WTC11 (cell line): ENCODE measurements around the gene ARHGAP30.

Experiments
- CBFB ChIP-seq: sonication (generic); formaldehyde crosslinking; IDR thresholded peaks from 2 replicates; pipeline ENCODE4 v1.8.1; 2022; ENCODE audit warnings: mild to moderate bottlenecking, low read depth, missing genetic modification reagents
- NR2C2 ChIP-seq: sonication (generic); formaldehyde crosslinking; IDR thresholded peaks from 2 replicates; pipeline ENCODE4 v1.8.0; 2022; ENCODE audit warnings: mild to moderate bottlenecking, missing genetic modification reagents
- RELA ChIP-seq: sonication (generic); formaldehyde crosslinking; IDR thresholded peaks from 2 replicates; pipeline ENCODE4 v1.8.1; 2022; ENCODE audit warnings: missing genetic modification reagents, mild to moderate bottlenecking, borderline replicate concordance
- SP1 ChIP-seq: sonication (generic); formaldehyde crosslinking; conservative IDR thresholded peaks from 2 replicates; pipeline ENCODE4 v1.8.1; 2022; ENCODE audit warnings: missing genetic modification reagents
- ZNF232 ChIP-seq: sonication (generic); formaldehyde crosslinking; IDR thresholded peaks from 2 replicates; pipeline ENCODE4 v1.8.0; 2022; ENCODE audit warnings: mild to moderate bottlenecking, missing genetic modification reagents
- TF ChIP-seq, protein P1 (sequence below): sonication (generic); formaldehyde crosslinking; IDR thresholded peaks from 2 replicates; pipeline ENCODE4 v1.8.0; 2023; ENCODE audit warnings: missing genetic modification reagents, mild to moderate bottlenecking, borderline replicate concordance
- TF ChIP-seq, protein P2 (sequence below): sonication (generic); formaldehyde crosslinking; IDR thresholded peaks from 2 replicates; pipeline ENCODE4 v1.8.1; 2022; ENCODE audit warnings: mild to moderate bottlenecking, missing genetic modification reagents, moderate library complexity, borderline replicate concordance
- TF ChIP-seq, protein P3 (sequence below): sonication (generic); formaldehyde crosslinking; conservative IDR thresholded peaks from 2 replicates; pipeline ENCODE4 v1.8.1; 2022; ENCODE audit warnings: mild to moderate bottlenecking, missing genetic modification reagents
- TF ChIP-seq, protein P4 (sequence below): fragments of 200-600 bp; IDR thresholded peaks from 2 replicates; pipeline ENCODE4 v1.8.0; 2022; ENCODE audit warnings: antibody characterized with exemption
- TF ChIP-seq, protein P5 (sequence below): sonication (generic); formaldehyde crosslinking; IDR thresholded peaks from 2 replicates; pipeline ENCODE4 v1.8.1; 2023; ENCODE audit warnings: mild to moderate bottlenecking, missing genetic modification reagents, borderline replicate concordance
- TF ChIP-seq, protein P6 (sequence below): sonication (generic); formaldehyde crosslinking; IDR thresholded peaks from 2 replicates; pipeline ENCODE4 v1.8.0; 2022; ENCODE audit warnings: missing genetic modification reagents

DNA sequence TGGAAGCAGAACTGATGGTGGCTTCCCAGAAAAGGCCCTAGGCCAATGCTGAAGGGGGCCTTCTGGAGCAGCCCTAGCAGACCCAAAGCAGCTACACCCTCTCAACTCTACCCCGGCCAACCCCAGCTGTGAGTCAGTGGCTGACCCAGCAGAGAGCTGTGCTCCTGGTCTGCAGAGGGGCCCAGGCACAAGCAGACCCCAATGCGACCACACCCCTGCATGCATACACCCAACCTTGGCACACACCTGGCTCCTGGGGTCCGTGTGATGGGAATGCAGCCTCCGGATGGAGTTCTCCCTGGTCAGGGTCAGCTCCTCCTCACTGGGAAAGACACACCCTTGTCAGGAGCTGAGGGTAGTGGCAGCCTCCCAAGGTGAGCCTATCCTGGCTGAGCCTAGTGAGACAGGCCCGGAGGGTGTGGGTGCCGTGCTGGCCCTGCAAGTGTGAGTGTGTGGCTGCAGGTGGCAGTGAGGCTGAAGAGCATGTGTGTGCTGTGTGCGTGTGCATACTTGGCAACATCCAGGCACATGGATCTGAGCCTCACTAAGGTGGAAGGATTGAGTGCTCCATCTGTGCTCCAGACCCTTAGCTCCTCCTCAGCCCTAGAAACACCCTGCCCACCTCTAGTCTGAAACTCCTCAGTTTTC is 3.9 kb upstream of the ARHGAP30 start:
- no peak for TF ChIP-seq NR2C2 (CRISPR knock-in tag)
- TF ChIP-seq, protein P1, sequence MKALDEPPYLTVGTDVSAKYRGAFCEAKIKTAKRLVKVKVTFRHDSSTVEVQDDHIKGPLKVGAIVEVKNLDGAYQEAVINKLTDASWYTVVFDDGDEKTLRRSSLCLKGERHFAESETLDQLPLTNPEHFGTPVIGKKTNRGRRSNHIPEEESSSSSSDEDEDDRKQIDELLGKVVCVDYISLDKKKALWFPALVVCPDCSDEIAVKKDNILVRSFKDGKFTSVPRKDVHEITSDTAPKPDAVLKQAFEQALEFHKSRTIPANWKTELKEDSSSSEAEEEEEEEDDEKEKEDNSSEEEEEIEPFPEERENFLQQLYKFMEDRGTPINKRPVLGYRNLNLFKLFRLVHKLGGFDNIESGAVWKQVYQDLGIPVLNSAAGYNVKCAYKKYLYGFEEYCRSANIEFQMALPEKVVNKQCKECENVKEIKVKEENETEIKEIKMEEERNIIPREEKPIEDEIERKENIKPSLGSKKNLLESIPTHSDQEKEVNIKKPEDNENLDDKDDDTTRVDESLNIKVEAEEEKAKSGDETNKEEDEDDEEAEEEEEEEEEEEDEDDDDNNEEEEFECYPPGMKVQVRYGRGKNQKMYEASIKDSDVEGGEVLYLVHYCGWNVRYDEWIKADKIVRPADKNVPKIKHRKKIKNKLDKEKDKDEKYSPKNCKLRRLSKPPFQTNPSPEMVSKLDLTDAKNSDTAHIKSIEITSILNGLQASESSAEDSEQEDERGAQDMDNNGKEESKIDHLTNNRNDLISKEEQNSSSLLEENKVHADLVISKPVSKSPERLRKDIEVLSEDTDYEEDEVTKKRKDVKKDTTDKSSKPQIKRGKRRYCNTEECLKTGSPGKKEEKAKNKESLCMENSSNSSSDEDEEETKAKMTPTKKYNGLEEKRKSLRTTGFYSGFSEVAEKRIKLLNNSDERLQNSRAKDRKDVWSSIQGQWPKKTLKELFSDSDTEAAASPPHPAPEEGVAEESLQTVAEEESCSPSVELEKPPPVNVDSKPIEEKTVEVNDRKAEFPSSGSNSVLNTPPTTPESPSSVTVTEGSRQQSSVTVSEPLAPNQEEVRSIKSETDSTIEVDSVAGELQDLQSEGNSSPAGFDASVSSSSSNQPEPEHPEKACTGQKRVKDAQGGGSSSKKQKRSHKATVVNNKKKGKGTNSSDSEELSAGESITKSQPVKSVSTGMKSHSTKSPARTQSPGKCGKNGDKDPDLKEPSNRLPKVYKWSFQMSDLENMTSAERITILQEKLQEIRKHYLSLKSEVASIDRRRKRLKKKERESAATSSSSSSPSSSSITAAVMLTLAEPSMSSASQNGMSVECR = no peak
- TF ChIP-seq, protein P2, sequence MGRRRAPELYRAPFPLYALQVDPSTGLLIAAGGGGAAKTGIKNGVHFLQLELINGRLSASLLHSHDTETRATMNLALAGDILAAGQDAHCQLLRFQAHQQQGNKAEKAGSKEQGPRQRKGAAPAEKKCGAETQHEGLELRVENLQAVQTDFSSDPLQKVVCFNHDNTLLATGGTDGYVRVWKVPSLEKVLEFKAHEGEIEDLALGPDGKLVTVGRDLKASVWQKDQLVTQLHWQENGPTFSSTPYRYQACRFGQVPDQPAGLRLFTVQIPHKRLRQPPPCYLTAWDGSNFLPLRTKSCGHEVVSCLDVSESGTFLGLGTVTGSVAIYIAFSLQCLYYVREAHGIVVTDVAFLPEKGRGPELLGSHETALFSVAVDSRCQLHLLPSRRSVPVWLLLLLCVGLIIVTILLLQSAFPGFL (CRISPR knock-in tag) = no peak
- TF ChIP-seq, protein P3, sequence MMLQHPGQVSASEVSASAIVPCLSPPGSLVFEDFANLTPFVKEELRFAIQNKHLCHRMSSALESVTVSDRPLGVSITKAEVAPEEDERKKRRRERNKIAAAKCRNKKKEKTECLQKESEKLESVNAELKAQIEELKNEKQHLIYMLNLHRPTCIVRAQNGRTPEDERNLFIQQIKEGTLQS (CRISPR knock-in tag) = no peak
- TF ChIP-seq, protein P4, sequence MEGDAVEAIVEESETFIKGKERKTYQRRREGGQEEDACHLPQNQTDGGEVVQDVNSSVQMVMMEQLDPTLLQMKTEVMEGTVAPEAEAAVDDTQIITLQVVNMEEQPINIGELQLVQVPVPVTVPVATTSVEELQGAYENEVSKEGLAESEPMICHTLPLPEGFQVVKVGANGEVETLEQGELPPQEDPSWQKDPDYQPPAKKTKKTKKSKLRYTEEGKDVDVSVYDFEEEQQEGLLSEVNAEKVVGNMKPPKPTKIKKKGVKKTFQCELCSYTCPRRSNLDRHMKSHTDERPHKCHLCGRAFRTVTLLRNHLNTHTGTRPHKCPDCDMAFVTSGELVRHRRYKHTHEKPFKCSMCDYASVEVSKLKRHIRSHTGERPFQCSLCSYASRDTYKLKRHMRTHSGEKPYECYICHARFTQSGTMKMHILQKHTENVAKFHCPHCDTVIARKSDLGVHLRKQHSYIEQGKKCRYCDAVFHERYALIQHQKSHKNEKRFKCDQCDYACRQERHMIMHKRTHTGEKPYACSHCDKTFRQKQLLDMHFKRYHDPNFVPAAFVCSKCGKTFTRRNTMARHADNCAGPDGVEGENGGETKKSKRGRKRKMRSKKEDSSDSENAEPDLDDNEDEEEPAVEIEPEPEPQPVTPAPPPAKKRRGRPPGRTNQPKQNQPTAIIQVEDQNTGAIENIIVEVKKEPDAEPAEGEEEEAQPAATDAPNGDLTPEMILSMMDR = no peak
- TF ChIP-seq, protein P5, sequence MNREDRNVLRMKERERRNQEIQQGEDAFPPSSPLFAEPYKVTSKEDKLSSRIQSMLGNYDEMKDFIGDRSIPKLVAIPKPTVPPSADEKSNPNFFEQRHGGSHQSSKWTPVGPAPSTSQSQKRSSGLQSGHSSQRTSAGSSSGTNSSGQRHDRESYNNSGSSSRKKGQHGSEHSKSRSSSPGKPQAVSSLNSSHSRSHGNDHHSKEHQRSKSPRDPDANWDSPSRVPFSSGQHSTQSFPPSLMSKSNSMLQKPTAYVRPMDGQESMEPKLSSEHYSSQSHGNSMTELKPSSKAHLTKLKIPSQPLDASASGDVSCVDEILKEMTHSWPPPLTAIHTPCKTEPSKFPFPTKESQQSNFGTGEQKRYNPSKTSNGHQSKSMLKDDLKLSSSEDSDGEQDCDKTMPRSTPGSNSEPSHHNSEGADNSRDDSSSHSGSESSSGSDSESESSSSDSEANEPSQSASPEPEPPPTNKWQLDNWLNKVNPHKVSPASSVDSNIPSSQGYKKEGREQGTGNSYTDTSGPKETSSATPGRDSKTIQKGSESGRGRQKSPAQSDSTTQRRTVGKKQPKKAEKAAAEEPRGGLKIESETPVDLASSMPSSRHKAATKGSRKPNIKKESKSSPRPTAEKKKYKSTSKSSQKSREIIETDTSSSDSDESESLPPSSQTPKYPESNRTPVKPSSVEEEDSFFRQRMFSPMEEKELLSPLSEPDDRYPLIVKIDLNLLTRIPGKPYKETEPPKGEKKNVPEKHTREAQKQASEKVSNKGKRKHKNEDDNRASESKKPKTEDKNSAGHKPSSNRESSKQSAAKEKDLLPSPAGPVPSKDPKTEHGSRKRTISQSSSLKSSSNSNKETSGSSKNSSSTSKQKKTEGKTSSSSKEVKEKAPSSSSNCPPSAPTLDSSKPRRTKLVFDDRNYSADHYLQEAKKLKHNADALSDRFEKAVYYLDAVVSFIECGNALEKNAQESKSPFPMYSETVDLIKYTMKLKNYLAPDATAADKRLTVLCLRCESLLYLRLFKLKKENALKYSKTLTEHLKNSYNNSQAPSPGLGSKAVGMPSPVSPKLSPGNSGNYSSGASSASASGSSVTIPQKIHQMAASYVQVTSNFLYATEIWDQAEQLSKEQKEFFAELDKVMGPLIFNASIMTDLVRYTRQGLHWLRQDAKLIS (CRISPR knock-in tag) = no peak
- no peak for TF ChIP-seq RELA (CRISPR knock-in tag)
- TF ChIP-seq, protein P6, sequence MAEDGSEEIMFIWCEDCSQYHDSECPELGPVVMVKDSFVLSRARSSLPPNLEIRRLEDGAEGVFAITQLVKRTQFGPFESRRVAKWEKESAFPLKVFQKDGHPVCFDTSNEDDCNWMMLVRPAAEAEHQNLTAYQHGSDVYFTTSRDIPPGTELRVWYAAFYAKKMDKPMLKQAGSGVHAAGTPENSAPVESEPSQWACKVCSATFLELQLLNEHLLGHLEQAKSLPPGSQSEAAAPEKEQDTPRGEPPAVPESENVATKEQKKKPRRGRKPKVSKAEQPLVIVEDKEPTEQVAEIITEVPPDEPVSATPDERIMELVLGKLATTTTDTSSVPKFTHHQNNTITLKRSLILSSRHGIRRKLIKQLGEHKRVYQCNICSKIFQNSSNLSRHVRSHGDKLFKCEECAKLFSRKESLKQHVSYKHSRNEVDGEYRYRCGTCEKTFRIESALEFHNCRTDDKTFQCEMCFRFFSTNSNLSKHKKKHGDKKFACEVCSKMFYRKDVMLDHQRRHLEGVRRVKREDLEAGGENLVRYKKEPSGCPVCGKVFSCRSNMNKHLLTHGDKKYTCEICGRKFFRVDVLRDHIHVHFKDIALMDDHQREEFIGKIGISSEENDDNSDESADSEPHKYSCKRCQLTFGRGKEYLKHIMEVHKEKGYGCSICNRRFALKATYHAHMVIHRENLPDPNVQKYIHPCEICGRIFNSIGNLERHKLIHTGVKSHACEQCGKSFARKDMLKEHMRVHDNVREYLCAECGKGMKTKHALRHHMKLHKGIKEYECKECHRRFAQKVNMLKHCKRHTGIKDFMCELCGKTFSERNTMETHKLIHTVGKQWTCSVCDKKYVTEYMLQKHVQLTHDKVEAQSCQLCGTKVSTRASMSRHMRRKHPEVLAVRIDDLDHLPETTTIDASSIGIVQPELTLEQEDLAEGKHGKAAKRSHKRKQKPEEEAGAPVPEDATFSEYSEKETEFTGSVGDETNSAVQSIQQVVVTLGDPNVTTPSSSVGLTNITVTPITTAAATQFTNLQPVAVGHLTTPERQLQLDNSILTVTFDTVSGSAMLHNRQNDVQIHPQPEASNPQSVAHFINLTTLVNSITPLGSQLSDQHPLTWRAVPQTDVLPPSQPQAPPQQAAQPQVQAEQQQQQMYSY (CRISPR knock-in tag) = no peak
- no peak for TF ChIP-seq ZNF232 (CRISPR knock-in tag)
- no peak for TF ChIP-seq SP1 (CRISPR knock-in tag)
- TF ChIP-seq CBFB (CRISPR knock-in tag) = no peak
